H1 (cell line): ENCODE measurements around the gene TRIM75. TPM values are rescaled to one million over a fixed set of nuclear protein-coding genes. Genes with fewer than 3 reads are reported as not detected.
A peak's percentile ranks its signal among the peaks of the same experiment; 100 is the strongest.

Source experiments
- CTCF ChIA-PET: fragments of 300-600 bp; sonication (Branson Sonifier 250); formaldehyde crosslinking; loops from one replicate; lab custom pipeline; 2021; ENCODE audit not compliant: partially characterized antibody; lab: Charles Lee
- POLR2A ChIA-PET: fragments of 300-600 bp; sonication (Branson Sonifier 250); formaldehyde crosslinking; loops from one replicate; lab custom pipeline; 2021; ENCODE audit warnings: inconsistent platforms; ENCODE audit not compliant: partially characterized antibody; lab: Charles Lee
- DNase-seq, 2 experiments: peaks; one replicate each; pipeline versions ENCODE4 v3.0.0 to v3.0.0-alpha.2; 2010 to 2022; ENCODE audit warnings: low spot score in 2 of 2, low read depth in 1 of 2, mixed read lengths in 1 of 2
- FAIRE-seq: peaks from 2 replicates; lab custom pipeline; 2011; peaks lifted over from hg19 to GRCh38; lab: Jason Lieb, UNC
- H2AFZ ChIP-seq: 2 replicates; pipeline ENCODE4 v1.8.1; 2012; ENCODE audit warnings: low read length, inconsistent platforms
- H2AK5ac ChIP-seq: 2 replicates; pipeline ENCODE4 v1.6.1; 2013; ENCODE audit warnings: low read depth, low read length
- H2BK120ac ChIP-seq: replicated peaks from 2 replicates; pipeline ENCODE3; 2013; ENCODE audit warnings: low read depth, low read length, inconsistent platforms
- H2BK12ac ChIP-seq: 2 replicates; pipeline ENCODE4 v1.6.1; 2013; ENCODE audit warnings: low read depth, low read length
- H2BK15ac ChIP-seq: 2 replicates; pipeline ENCODE4 v1.6.1; 2013; ENCODE audit warnings: low read length
- H2BK20ac ChIP-seq: 2 replicates; pipeline ENCODE4 v1.6.1; 2013; ENCODE audit warnings: low read length
- H2BK5ac ChIP-seq: 2 replicates; pipeline ENCODE4 v1.6.1; 2013; ENCODE audit warnings: low read depth, low read length
- H3K14ac ChIP-seq: 2 replicates; pipeline ENCODE4 v1.6.1; 2013; ENCODE audit warnings: inconsistent platforms; ENCODE audit not compliant: insufficient read length
- H3K18ac ChIP-seq: 2 replicates; pipeline ENCODE4 v1.6.1; 2013; ENCODE audit warnings: low read length; ENCODE audit errors: extremely low read depth
- H3K23ac ChIP-seq: 2 replicates; pipeline ENCODE4 v1.6.1; 2013; ENCODE audit warnings: inconsistent platforms; ENCODE audit not compliant: insufficient read length
- H3K23me2 ChIP-seq: 2 replicates; pipeline ENCODE4 v1.6.1; 2013; ENCODE audit warnings: low read depth, low read length
- H3K27ac ChIP-seq: 2 replicates; pipeline ENCODE4 v1.6.1; 2011; ENCODE audit warnings: low read depth, low read length, inconsistent platforms
- H3K27me3 ChIP-seq, 4 experiments: replicated peaks in 1 of 4; 1 replicate in 1 of 4; 2 replicates in 3 of 4; pipeline versions ENCODE4 v1.6.1 to v1.8.1; 2011 to 2013; ENCODE audit warnings: low read length in 3 of 4, mild to moderate bottlenecking in 3 of 4, inconsistent platforms in 2 of 4, mixed read lengths in 2 of 4, moderate library complexity in 1 of 4; ENCODE audit not compliant: control insufficient read depth in 3 of 4, insufficient read depth in 3 of 4; ENCODE audit errors: extremely low read depth in 1 of 4
- H3K36me3 ChIP-seq, 4 experiments: 2 replicates each; pipeline versions ENCODE4 v1.6.1 to v1.8.1; 2011 to 2013; ENCODE audit warnings: mild to moderate bottlenecking in 4 of 4, low read length in 3 of 4, moderate library complexity in 2 of 4, control low read depth in 1 of 4, inconsistent platforms in 1 of 4; ENCODE audit not compliant: insufficient read depth in 4 of 4, control insufficient read depth in 2 of 4
- H3K4ac ChIP-seq: replicated peaks from 2 replicates; pipeline ENCODE3; 2013; ENCODE audit warnings: low read length, low read depth, mixed read lengths, inconsistent platforms; ENCODE audit not compliant: insufficient read length
- H3K4me1 ChIP-seq, 4 experiments: replicated peaks in 1 of 4; 1 replicate in 1 of 4; 2 replicates in 3 of 4; pipeline versions ENCODE4 v1.6.1 to v1.8.1; 2011 to 2013; ENCODE audit warnings: low read length in 3 of 4, inconsistent platforms in 2 of 4, mixed read lengths in 1 of 4; ENCODE audit not compliant: insufficient read depth in 4 of 4, control insufficient read depth in 3 of 4
- H3K4me2 ChIP-seq, 2 experiments: 2 replicates each; pipeline versions ENCODE4 v1.6.1 to v1.8.1; 2011 to 2013; ENCODE audit warnings: low read depth in 2 of 2, low read length in 2 of 2, control low read depth in 1 of 2, inconsistent platforms in 1 of 2, mild to moderate bottlenecking in 1 of 2; ENCODE audit not compliant: insufficient read depth in 1 of 2
- H3K4me3 ChIP-seq, 4 experiments: fragments of 200-600, 300-600 bp in 1 of 4; sonication (generic), shearing (Covaris generic), sonication (Bioruptor Twin) in 1 of 4; 2 replicates each; pipeline versions ENCODE4 v1.5.1 to v1.8.1; 2011 to 2016; ENCODE audit warnings: low read length in 4 of 4, low read depth in 3 of 4, control low read depth in 2 of 4, inconsistent platforms in 2 of 4, mild to moderate bottlenecking in 2 of 4, mixed read lengths in 1 of 4, moderate library complexity in 1 of 4; ENCODE audit not compliant: insufficient read depth in 2 of 4; ENCODE audit errors: extremely low read depth in 1 of 4
- H3K56ac ChIP-seq: replicated peaks from 2 replicates; pipeline ENCODE3; 2013; ENCODE audit warnings: low read depth, mild to moderate bottlenecking, mixed read lengths, low read length, inconsistent platforms; ENCODE audit not compliant: insufficient read length
- H3K79me1 ChIP-seq: 2 replicates; pipeline ENCODE4 v1.6.1; 2013; ENCODE audit warnings: low read depth, low read length, control low read depth
- H3K79me2 ChIP-seq, 2 experiments: 2 replicates each; pipeline versions ENCODE4 v1.6.1 to v1.8.1; 2012 to 2013; ENCODE audit warnings: low read length in 2 of 2, mild to moderate bottlenecking in 2 of 2, inconsistent platforms in 1 of 2; ENCODE audit not compliant: insufficient read depth in 2 of 2, control insufficient read depth in 1 of 2
- H3K9ac ChIP-seq, 4 experiments: replicated peaks in 1 of 4; 1 replicate in 1 of 4; 2 replicates in 3 of 4; pipeline versions ENCODE4 v1.6.1 to v1.8.1; 2011 to 2013; ENCODE audit warnings: low read depth in 3 of 4, low read length in 3 of 4, control low read depth in 2 of 4, mild to moderate bottlenecking in 2 of 4, moderate library complexity in 2 of 4, inconsistent platforms in 1 of 4; ENCODE audit errors: extremely low read depth in 1 of 4
- H3K9me3 ChIP-seq, 2 experiments: 2 replicates each; pipeline versions ENCODE4 v1.6.1 to v1.8.1; 2012 to 2013; ENCODE audit warnings: mild to moderate bottlenecking in 2 of 2, moderate library complexity in 2 of 2, control low read depth in 1 of 2, inconsistent platforms in 1 of 2, low read depth in 1 of 2, low read length in 1 of 2, mixed read lengths in 1 of 2; ENCODE audit not compliant: insufficient read depth in 2 of 2
- H4K20me1 ChIP-seq, 2 experiments: replicated peaks in 1 of 2; 2 replicates each; pipeline versions ENCODE3 to v1.8.1; 2011 to 2013; ENCODE audit warnings: inconsistent platforms in 2 of 2, low read length in 2 of 2, mild to moderate bottlenecking in 1 of 2; ENCODE audit not compliant: insufficient read depth in 2 of 2, control insufficient read depth in 1 of 2
- H4K5ac ChIP-seq: 2 replicates; pipeline ENCODE4 v1.6.1; 2013; ENCODE audit warnings: low read length, low read depth, mixed read lengths, inconsistent platforms; ENCODE audit not compliant: insufficient read length
- H4K8ac ChIP-seq: 2 replicates; pipeline ENCODE4 v1.8.0; 2013; ENCODE audit warnings: mild to moderate bottlenecking, moderate library complexity, low read length, inconsistent platforms; ENCODE audit not compliant: insufficient read depth; ENCODE audit errors: extremely low read depth
- H4K91ac ChIP-seq: replicated peaks from 2 replicates; pipeline ENCODE3; 2013; ENCODE audit warnings: low read length, mixed read lengths, inconsistent platforms; ENCODE audit not compliant: insufficient read length
- POLR2A ChIP-seq, 2 experiments: IDR thresholded peaks; 1 replicate in 1 of 2; 2 replicates in 1 of 2; pipeline ENCODE4 v1.6.1; 2011; ENCODE audit warnings: low read depth in 2 of 2, low read length in 2 of 2, mild to moderate bottlenecking in 2 of 2; ENCODE audit errors: control extremely low read depth in 1 of 2
- WGBS, 2 experiments: shearing (Covaris generic) in 1 of 2; methylation state at CpG; one replicate each; pipeline versions ENCODE4 v1.1.6 to v1.1.7; 2013 to 2015; ENCODE audit warnings: low lambda C conversion rate in 2 of 2, mixed read lengths in 2 of 2, inconsistent platforms in 1 of 2, low coverage in 1 of 2, missing lambda C conversion rate in 1 of 2; ENCODE audit not compliant: insufficient replicate concordance in 2 of 2, insufficient coverage in 1 of 2, insufficient read length in 1 of 2; ENCODE audit errors: extremely low coverage in 1 of 2, missing lambda C conversion rate in 1 of 2; 5-methylcytosine and 5-hydroxymethylcytosine counted together
- long read RNA-seq, 2 experiments: library from RNA in 1 of 2; library from capped mRNA in 1 of 2; stranded (forward); transcript quantifications; one replicate each; pipeline ENCODE4 v2.0.0, GENCODE V29; 2021; ENCODE audit warnings: inconsistent platforms in 1 of 2
- polyA minus RNA-seq, 3 experiments: library from RNA; depleted of rRNA, polyadenylated mRNA; stranded (reverse); fragments of >200 nt; gene quantifications; 1 replicate in 2 of 3; 2 replicates in 1 of 3; pipeline ENCODE4 v1.2.3, GENCODE V29; 2011
- polyA plus RNA-seq, 7 experiments: library from polyadenylated mRNA; depleted of rRNA in 3 of 7; stranded (reverse) in 5 of 7; unstranded in 2 of 7; fragments of >200 nt in 5 of 7; fragments of 200-250 nt in 2 of 7; gene quantifications; 1 replicate in 5 of 7; 2 replicates in 1 of 7; 4 replicates in 1 of 7; pipeline versions ENCODE4 v1.2.1 to v1.2.3, GENCODE V29; 2011 to 2013; ENCODE audit warnings: missing spikeins in 2 of 7, mixed read lengths in 2 of 7
- total RNA-seq: library from RNA; stranded (reverse); fragmentation: NEBNext Ultra II Directional; extraction: Animal tissue kit (Norgen Biotek cat#: 25700); gene quantifications from 2 replicates; pipeline ENCODE4 v1.2.1, GENCODE V29; 2021

Gene TRIM75
- total RNA-seq (not detected in 2 replicates), polyA plus RNA-seq (2011; rRNA removed) (not detected in 2 replicates), polyA minus RNA-seq (2011; rRNA and poly(A)+ RNA removed) (not detected in 2 replicates)
- polyA plus RNA-seq (2011; cell fraction: cytosol; rRNA removed) = not detected
- not detected for polyA plus RNA-seq (2011; cell fraction: nucleus; rRNA removed)
- polyA plus RNA-seq (2012, experiment 1 of 2) = not detected in 4 replicates
- polyA plus RNA-seq (2012, experiment 2 of 2) = not detected
- polyA plus RNA-seq (2013, experiment 1 of 2) = not detected
- polyA plus RNA-seq (2013, experiment 2 of 2) = not detected
- polyA minus RNA-seq (2011; cell fraction: cytosol; rRNA and poly(A)+ RNA removed) = not detected
- not detected for polyA minus RNA-seq (2011; cell fraction: nucleus; rRNA and poly(A)+ RNA removed)
- long read RNA-seq, experiment 1 = 0 reads
- long read RNA-seq, experiment 2 = 0 reads

DNA sequence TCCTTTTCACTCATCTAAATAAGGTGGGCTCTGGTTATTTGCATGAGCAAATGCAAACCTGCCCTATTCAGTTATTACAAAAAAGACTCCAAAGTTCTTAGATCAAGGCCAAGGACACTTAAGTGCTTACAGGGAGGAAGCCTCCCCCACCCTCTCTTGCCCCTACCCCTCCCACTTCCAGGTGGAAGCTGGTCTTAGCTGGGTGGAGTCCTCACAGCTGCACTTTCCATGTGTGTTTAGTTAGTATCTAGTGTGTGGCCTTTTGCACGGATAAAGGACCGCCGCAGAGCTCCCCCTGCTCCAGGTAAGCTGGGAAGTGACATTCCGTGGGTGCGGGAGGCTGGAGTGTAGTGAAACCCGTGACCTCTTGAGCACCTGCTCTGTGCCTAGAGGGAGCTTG lies at the start of gene TRIM75:
Gene TRIM75, plus strand, starts transcription at position 222 of the 400 bp plus-strand sequence. CDS start 5,282 bp downstream, outside the sequence.
- no peak within 1 kb of the TSS for H2BK12ac ChIP-seq
- H4K8ac ChIP-seq = 0 out of 2 replicates have a peak within 1 kb of the TSS, but pooled peaks have one; percentile 15
- no peak within 1 kb of the TSS for H3K23ac ChIP-seq
- FAIRE-seq (no peak), DNase-seq (no peak)
- ChIA-PET CTCF (interaction anchor here (1.1 to 2.1 kb wide), 2 partner anchors 37 to 106 kb away, joined by 4 to 6 read pairs; no protein-coding TSS in a partner anchor), POLR2A (no interaction called here)
- H3K14ac ChIP-seq = no peak within 1 kb of the TSS
- H3K9ac ChIP-seq = no peak within 1 kb of the TSS
- no peak within 1 kb of the TSS for H3K4me2 ChIP-seq
- H3K56ac ChIP-seq = no peak within 1 kb of the TSS
- H4K91ac ChIP-seq = no peak within 1 kb of the TSS
- no peaks in the 10 kb centered on the region for H3K27me3 ChIP-seq
- no peaks in the 10 kb centered on the region for H3K23me2 ChIP-seq
- H3K9me3 ChIP-seq = no peaks in the 10 kb centered on the region
- H2AK5ac ChIP-seq = no peak within 1 kb of the TSS
- no peaks in the 10 kb centered on the region for H3K79me2 ChIP-seq
- H4K20me1 ChIP-seq = no peaks in the 10 kb centered on the region
- WGBS, 2 experiments = 88% methylated on average over 6 of the region's 6 CpGs; no CpG with 5 or more reads in 1 of the 2 experiments
- H3K79me1 ChIP-seq = no peaks in the 10 kb centered on the region; the same call in 1 of the 2 replicates
- H3K36me3 ChIP-seq = no peaks in the 10 kb centered on the region
- no peak within 1 kb of the TSS for H4K5ac ChIP-seq
- H2BK15ac ChIP-seq = no peak within 1 kb of the TSS
- H3K4me3 ChIP-seq = no peak within 1 kb of the TSS
- no peak within 1 kb of the TSS for H2BK120ac ChIP-seq
- no peak within 1 kb of the TSS for H3K27ac ChIP-seq
- H3K4ac ChIP-seq = no peak within 1 kb of the TSS
- H3K18ac ChIP-seq = no peak within 1 kb of the TSS
- H3K4me1 ChIP-seq = no peaks in the 10 kb centered on the region
- no peak within 1 kb of the TSS for H2BK20ac ChIP-seq
- no peak within 1 kb of the TSS for H2AFZ ChIP-seq
- no peak within 1 kb of the TSS for H2BK5ac ChIP-seq
- no peak for TF ChIP-seq POLR2A (IDR thresholded peaks at IDR 0.05; ENCODE audit: control extremely low read depth in 1 of 2, low read depth in 2 of 2, low read length in 2 of 2)
